Measurements from ENCODE around the gene DUSP16.

Gene DUSP16

DNA sequence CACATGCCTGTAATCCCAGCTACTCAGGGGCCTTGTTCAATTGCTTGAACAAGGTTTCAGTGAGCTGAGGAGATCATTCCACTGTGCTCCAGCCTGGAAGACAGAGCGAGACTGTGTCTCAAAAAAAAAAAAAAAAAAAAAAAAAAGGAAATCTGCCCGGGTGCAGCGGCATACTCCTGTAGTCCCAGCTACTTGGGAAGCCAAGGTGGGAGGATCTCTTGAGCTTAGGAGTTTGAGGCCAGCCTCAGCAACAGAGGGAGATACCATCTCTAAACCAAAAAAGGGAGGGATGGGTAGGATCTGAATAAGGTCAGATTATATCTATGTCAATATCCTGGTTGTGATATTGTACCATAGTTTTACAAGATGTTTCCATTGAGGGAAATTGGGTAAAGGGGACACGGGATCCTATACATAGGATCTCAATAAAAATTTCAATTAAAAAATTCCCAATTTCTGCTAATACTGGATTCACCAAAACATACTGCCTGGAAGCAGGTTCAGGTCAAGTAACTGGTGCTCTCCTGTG is 129.4 kb downstream of the DUSP16 start:
- no peak for DNase-seq

DNA sequence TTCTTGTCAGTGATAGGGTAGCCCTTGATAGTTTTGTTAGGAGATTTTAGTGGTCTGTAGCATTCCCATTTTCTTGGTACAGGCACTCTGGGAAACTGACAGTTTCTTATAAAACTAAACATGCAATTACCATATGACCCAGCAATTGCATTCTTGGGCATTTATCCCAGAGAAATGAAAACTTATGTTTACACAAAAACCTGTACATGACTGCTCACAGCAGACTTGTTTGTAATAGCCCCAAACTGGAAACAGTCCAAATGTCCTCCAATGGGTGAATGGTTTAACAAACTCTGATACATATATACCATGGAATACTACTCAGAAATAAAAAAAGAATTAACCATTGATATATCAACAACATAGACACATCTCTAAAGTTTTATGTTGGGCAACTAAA is 130.3 kb downstream of the DUSP16 start:
- no peak for DNase-seq

DNA sequence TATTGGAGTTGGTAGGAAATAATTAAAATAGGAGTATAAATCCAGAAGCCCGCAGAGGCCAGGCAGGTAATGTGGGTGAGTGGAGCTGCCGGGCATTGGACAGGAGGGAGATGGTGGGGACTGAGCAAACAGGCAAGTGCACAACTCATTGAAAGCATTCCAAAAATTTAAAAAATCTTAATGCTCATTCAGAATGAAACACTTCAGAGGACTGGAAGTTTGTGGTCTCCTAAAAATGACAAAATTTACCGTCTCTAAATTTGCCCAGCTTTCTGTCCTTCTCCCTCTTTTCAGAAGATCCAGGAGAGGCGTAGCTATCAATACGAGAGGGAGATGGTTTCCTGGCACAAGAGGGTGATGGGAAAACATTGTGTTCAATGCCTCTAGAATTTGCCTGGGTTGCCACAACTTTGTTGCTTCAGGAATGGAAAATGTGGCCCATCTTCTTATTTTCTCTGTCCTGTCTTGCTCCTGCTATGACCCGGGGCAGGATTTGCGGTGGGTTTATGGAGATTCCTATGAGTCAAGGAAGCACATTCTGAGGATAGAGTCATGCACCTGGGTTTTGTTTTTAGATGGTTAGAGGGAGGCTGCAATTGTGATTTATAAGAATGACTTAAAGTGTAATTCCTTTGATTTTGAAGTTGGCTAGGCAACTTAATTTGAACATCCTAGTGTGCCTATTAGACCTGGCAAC is 133.6 kb downstream of the DUSP16 start:
- DNase-seq, result no peak

DNA sequence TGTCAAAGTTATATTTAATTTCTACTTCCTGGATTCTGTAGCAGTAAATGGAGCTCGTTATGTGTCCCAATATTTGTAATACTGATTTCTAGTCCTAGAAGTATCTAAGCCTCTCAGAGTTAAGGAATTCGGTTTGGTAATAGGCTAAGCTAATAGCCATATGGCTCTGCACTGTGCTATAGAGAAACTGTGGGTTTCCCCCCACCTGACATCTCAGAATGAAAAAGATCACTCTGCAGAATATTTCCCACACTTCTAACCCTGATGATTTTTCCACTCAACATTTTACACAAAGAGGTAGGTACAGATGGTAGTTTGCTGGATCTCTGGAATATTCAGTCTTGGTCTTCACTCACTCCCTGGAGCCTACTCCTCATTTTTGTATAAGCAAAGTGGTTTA is 134.6 kb downstream of the DUSP16 start:
- DNase-seq, result no peak

DNA sequence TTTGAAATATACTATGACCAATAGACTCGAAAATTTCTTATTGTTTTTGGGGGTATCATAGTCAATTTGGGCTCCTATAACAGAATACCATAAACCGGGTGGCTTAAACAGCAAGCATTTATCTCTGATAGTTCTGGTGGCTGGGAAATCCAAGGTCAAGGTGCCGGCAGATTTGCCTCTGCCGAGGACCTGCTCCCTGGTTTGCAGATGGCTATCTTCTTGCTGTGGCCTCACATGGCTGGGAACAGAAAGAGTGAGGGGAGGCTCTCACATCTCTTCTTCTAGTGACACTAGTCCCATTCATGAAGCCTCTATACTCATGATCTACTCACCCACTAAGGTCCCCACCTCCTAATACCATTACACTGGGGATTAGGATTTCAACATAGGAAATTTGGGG is 135.1 kb downstream of the DUSP16 start:
- DNase-seq, result no peak

DNA sequence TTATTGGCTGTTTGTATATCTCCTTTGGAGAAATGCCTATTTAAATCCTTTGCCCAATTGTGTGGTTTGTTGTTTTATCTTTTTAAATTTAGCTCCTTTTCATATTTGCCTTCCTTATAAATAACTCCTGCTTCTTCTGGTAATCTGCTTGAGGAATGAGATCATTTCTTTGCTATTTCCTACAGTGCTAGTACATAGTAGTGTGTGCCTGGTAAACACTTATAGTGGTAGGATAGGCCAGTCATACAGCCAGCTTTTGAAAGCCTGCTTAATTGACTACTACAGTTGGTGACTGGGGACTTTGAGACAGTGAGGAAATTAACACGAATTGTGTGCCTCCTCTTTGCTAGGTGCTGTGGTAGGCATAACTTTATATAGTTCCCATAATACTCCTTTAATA is 137.0 kb downstream of the DUSP16 start:
- no peak for DNase-seq

DNA sequence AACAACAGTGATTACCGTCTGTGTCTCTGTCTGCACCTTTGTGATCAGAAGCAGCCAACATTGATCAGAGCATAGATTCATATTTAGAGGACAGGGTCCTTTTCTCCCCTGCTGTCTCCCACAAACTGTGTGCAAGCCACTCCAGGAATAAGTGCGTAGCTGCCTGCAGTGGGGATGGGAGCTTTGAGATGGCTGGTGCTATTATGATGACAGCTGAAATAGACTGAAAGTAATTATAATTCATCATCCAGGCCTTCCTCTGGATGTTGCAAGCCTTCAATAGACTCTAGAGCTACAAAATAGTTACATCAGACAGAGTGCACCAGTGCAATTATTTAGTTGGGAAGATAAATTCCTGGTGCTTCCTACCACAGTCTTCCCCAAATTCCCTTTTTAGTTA is 137.7 kb downstream of the DUSP16 start:
- no peak for DNase-seq

Measured in hippocampal formation (tissue), 2 donors.